Uterus (tissue), 4 donors: ENCODE data around the gene WDR7. TPM values are rescaled to one million over a fixed set of nuclear protein-coding genes. Genes with fewer than 3 reads are reported as not detected.

ENCODE experiments used
- DNase-seq, 2 donors: peaks; one replicate each; pipeline ENCODE4 v3.0.0-alpha.2; 2019 to 2020
- H3K27ac ChIP-seq, 2 donors: fragments of 200-600 bp; sonication (generic); 1 replicate in 1 of 2; 2 replicates in 1 of 2; pipeline ENCODE4 v1.5.1; 2016 to 2018
- H3K27me3 ChIP-seq, 2 donors: fragments of 200-600 bp; sonication (generic); one replicate each; pipeline ENCODE4 v1.5.1; 2018 to 2019; ENCODE audit warnings: control low read depth in 1 of 2
- H3K36me3 ChIP-seq, 2 donors: fragments of 200-600 bp; sonication (generic); one replicate each; pipeline ENCODE4 v1.5.1; 2019; ENCODE audit warnings: control low read depth in 1 of 2
- H3K4me1 ChIP-seq, 2 donors: fragments of 200-600 bp; sonication (generic); one replicate each; pipeline ENCODE4 v1.5.1; 2018 to 2019; ENCODE audit warnings: control low read depth in 1 of 2
- H3K4me3 ChIP-seq, 2 donors: fragments of 200-600 bp; sonication (generic); 1 replicate in 1 of 2; 2 replicates in 1 of 2; pipeline ENCODE4 v1.5.1; 2018 to 2019; ENCODE audit warnings: mild to moderate bottlenecking in 1 of 2
- H3K9me3 ChIP-seq, 2 donors: fragments of 200-600 bp; sonication (generic); one replicate each; pipeline ENCODE4 v1.5.1; 2019; ENCODE audit warnings: control low read depth in 1 of 2
- POLR2A ChIP-seq, 2 donors: fragments of 450-650 bp; IDR thresholded peaks; one replicate each; pipeline ENCODE4 v1.6.1; 2016; ENCODE audit warnings: antibody characterized with exemption in 2 of 2, mild to moderate bottlenecking in 1 of 2, moderate library complexity in 1 of 2
- intact Hi-C: fragments of 100-400 bp; cut with DNase I; formaldehyde crosslinking; loops from one replicate; pipeline ENCODE4 v1.15.1; 2023; ENCODE audit warnings: low total_unique reads
- total RNA-seq, 4 donors: library from RNA; depleted of rRNA in 3 of 4; stranded (reverse); fragments of >200 nt in 3 of 4; gene quantifications; one replicate each; pipeline versions ENCODE4 v1.1.0 to v1.2.4, GENCODE V29; 2014 to 2023
- TF ChIP-seq, protein P1 (sequence below), 4 experiments: fragments of 200-600 bp in 2 of 4; fragments of 450-650 bp in 2 of 4; sonication (generic) in 2 of 4; IDR thresholded peaks; one replicate each; pipeline ENCODE4 v1.5.1; 2016 to 2019; ENCODE audit warnings: antibody characterized with exemption in 4 of 4, mild to moderate bottlenecking in 2 of 4, moderate library complexity in 1 of 4
- donor health status: DM: yes; HTN: yes; CAD: no.

Gene WDR7
- total RNA-seq, 4 donors from 2014 or later: 19.2 to 66.2 (median 33.8) TPM

DNA sequence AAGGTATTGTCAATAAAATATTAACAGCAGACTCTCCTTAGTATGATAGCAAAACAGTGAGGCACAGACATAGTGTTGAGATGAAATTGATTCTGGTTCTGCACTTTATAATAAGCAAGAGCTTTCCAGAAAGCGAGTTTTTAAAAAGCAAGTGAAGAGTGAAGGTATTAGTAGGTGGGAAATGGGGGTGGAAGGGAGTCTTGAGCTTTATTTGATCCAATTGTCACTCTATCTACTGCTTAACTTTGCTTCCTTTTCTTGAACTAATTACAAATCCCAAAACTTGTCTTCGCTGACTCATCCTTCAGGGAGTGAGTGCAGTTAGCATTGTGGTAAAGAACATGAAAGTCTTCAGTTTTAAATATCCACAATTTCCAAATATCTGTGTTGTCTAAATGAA is 375.2 kb downstream of the WDR7 start:
- intact Hi-C loops: no loop called here
- Histone ChIP-seq H3K4me3 (no peak overlapping the region), H3K4me1 (no peaks in the 10 kb centered on the region), H3K9me3 (no peaks in the 10 kb centered on the region), H3K27ac (no peak overlapping the region), H3K36me3 (no peaks in the 10 kb centered on the region), H3K27me3 (no peaks in the 10 kb centered on the region)
- DNase-seq: no peak
- TF ChIP-seq POLR2A (IDR thresholded peaks at IDR 0.05): no peak
- TF ChIP-seq, protein P1, sequence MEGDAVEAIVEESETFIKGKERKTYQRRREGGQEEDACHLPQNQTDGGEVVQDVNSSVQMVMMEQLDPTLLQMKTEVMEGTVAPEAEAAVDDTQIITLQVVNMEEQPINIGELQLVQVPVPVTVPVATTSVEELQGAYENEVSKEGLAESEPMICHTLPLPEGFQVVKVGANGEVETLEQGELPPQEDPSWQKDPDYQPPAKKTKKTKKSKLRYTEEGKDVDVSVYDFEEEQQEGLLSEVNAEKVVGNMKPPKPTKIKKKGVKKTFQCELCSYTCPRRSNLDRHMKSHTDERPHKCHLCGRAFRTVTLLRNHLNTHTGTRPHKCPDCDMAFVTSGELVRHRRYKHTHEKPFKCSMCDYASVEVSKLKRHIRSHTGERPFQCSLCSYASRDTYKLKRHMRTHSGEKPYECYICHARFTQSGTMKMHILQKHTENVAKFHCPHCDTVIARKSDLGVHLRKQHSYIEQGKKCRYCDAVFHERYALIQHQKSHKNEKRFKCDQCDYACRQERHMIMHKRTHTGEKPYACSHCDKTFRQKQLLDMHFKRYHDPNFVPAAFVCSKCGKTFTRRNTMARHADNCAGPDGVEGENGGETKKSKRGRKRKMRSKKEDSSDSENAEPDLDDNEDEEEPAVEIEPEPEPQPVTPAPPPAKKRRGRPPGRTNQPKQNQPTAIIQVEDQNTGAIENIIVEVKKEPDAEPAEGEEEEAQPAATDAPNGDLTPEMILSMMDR (IDR thresholded peaks at IDR 0.05): no peak

DNA sequence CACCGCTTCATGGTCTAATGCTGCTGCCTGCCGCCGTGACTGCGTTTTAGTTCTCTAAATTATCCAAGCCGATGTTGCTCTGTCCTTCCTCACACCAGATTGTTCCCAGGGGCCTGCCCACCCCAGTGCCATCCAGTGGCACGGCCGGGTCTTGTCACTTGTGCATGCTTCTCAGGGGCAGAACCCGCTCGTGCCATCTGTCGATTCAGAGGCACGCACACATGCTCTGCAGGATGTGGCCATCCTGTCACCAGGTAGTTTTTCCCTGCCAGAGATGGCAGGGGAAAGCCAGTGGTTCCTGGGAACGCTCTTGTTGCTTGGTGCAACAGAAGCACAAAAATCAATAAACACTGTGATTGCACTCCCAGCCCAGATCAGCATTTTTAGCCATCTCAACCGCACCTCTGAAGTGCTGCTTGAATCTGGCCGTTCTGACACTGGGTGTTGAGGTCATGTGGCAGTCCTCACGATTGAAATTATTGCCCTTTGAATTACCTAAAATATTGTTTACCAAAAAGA is 376.1 kb downstream of the WDR7 start:
- Histone ChIP-seq H3K36me3 (no peaks in the 10 kb centered on the region), H3K9me3 (no peaks in the 10 kb centered on the region), H3K27ac (no peak overlapping the region), H3K4me3 (no peak overlapping the region), H3K4me1 (no peaks in the 10 kb centered on the region), H3K27me3 (no peaks in the 10 kb centered on the region)
- no peak for TF ChIP-seq POLR2A (IDR thresholded peaks at IDR 0.05)
- TF ChIP-seq, protein P1 (IDR thresholded peaks at IDR 0.05): no peak
- no peak for DNase-seq
- intact Hi-C loops: no loop called here

DNA sequence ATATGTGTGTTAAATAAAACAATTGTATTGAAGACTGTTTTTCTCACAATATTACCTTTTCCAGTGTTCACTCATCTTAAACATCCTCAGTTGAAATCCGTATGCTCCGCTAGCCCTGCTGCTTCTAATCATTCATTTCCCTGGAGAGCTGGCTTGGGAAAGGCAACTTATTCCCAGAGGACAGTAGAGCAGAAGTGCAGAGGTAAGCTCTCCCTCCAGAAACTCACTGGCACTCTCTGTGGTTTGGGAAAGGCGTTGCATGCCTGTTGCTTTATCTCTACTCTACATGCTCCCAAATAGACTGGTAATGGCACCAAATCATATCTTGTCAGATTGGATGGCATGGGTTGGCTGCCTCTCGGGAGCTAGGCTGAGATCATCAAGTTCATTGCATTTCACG is 378.6 kb downstream of the WDR7 start:
- Histone ChIP-seq H3K27ac (no peak overlapping the region), H3K27me3 (no peaks in the 10 kb centered on the region), H3K9me3 (no peaks in the 10 kb centered on the region), H3K4me1 (no peaks in the 10 kb centered on the region), H3K36me3 (no peaks in the 10 kb centered on the region), H3K4me3 (no peak overlapping the region)
- TF ChIP-seq, protein P1 (IDR thresholded peaks at IDR 0.05): no peak
- TF ChIP-seq POLR2A (IDR thresholded peaks at IDR 0.05): no peak
- no peak for DNase-seq
- intact Hi-C loops: no loop called here

DNA sequence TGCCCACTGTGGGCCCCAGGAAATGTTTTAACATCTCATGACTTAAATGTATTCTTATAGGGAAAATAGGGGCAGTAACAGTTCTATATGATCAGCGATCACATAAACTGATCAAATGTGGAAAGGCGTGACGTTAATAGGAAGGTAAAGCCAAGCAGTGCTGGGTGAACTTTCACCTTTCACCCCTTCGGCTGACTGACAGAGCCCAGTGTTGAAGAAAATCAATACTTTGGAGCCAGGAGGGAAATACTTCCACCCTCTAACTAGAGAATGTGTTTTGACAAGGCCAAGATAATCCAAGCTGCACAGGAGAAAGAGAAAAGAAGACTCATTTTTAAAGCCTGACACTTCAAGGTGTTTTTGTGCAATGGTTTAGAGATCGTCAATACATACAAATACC is 379.3 kb downstream of the WDR7 start:
- Histone ChIP-seq H3K27ac (no peak overlapping the region), H3K4me1 (no peaks in the 10 kb centered on the region), H3K9me3 (no peaks in the 10 kb centered on the region), H3K36me3 (no peaks in the 10 kb centered on the region), H3K4me3 (no peak overlapping the region), H3K27me3 (no peaks in the 10 kb centered on the region)
- intact Hi-C loops: no loop called here
- no peak for DNase-seq
- TF ChIP-seq POLR2A (IDR thresholded peaks at IDR 0.05): no peak
- TF ChIP-seq, protein P1 (IDR thresholded peaks at IDR 0.05): no peak

DNA sequence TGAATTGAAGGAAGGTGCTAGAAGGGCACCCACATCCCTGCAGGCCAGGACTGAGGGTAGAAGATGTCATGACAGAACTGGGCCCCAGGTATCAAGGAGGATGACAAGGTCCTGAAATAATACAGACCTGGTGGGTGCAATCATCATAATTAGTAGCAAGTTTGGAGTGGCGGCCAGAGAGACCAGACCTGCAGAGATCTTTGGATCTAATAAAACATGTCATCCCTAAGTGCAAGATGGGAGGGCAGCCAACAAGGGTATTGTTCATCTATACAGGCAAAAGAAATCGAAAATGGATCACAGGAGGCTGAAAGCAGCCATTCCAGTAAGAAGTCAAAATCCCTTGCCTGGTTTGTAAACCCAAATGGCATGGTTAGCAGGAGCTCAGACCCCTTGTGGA is 384.4 kb downstream of the WDR7 start:
- Histone ChIP-seq H3K27me3 (no peaks in the 10 kb centered on the region), H3K4me3 (no peak overlapping the region), H3K36me3 (no peaks in the 10 kb centered on the region), H3K27ac (no peak overlapping the region), H3K9me3 (no peaks in the 10 kb centered on the region), H3K4me1 (no peaks in the 10 kb centered on the region)
- intact Hi-C loops: no loop called here
- no peak for TF ChIP-seq POLR2A (IDR thresholded peaks at IDR 0.05)
- TF ChIP-seq, protein P1 (IDR thresholded peaks at IDR 0.05): no peak
- no peak for DNase-seq
